ENCODE results near the gene PYROXD2. TPM values are rescaled to one million over a fixed set of nuclear protein-coding genes. Genes with fewer than 3 reads are reported as not detected.

Gene PYROXD2
- polyA plus RNA-seq, 1 donor from 2014 or later, result 0.11 TPM

GRCh38 chr10:98396096-98397063 lies 18.6 kb downstream of the PYROXD2 start:
- Histone ChIP-seq H3K4me2 (ENCODE audit: low read length) (no peak overlapping the region), H3K9me3 (ENCODE audit: low read length) (no peaks in the 10 kb centered on the region), H2AFZ (ENCODE audit: low read depth, low read length) (no peak overlapping the region), H3K4me3 (ENCODE audit: low read length) (no peak overlapping the region), H3K9me2 (ENCODE audit: insufficient read depth, low read length) (no peaks in the 10 kb centered on the region), H3K9ac (ENCODE audit: low read length) (no peak overlapping the region), H3K79me2 (replicated peaks; ENCODE audit: insufficient read depth, low read length) (no peaks in the 10 kb centered on the region), H3F3A (ENCODE audit: insufficient read depth, low read length, poor library complexity, severe bottlenecking) (no peaks in the 10 kb centered on the region), H3K27ac (ENCODE audit: low read length) (no peak overlapping the region), H3K27me3 (ENCODE audit: insufficient read depth, low read depth, low read length) (no peaks in the 10 kb centered on the region), H3K36me3 (ENCODE audit: insufficient read depth, low read length) (no peaks in the 10 kb centered on the region), H4K20me1 (ENCODE audit: insufficient read depth) (no peaks in the 10 kb centered on the region)
- TF ChIP-seq EZH2 (IDR thresholded peaks at IDR 0.05; ENCODE audit: borderline replicate concordance, insufficient read depth, low read length, poor library complexity, severe bottlenecking) (no peak), TAF1 (IDR thresholded peaks at IDR 0.05; ENCODE audit: low read depth) (no peak), SMC3 (conservative IDR thresholded peaks at IDR 0.05; ENCODE audit: poor library complexity) (no peak), EP300 (conservative IDR thresholded peaks at IDR 0.05; ENCODE audit: poor library complexity, severe bottlenecking) (no peak), RAD21 (conservative IDR thresholded peaks at IDR 0.05) (no peak), POLR2AphosphoS5 (IDR thresholded peaks at IDR 0.05) (no peak), MXI1 (conservative IDR thresholded peaks at IDR 0.05; ENCODE audit: poor library complexity, severe bottlenecking) (no peak)
- TF ChIP-seq, protein P1, sequence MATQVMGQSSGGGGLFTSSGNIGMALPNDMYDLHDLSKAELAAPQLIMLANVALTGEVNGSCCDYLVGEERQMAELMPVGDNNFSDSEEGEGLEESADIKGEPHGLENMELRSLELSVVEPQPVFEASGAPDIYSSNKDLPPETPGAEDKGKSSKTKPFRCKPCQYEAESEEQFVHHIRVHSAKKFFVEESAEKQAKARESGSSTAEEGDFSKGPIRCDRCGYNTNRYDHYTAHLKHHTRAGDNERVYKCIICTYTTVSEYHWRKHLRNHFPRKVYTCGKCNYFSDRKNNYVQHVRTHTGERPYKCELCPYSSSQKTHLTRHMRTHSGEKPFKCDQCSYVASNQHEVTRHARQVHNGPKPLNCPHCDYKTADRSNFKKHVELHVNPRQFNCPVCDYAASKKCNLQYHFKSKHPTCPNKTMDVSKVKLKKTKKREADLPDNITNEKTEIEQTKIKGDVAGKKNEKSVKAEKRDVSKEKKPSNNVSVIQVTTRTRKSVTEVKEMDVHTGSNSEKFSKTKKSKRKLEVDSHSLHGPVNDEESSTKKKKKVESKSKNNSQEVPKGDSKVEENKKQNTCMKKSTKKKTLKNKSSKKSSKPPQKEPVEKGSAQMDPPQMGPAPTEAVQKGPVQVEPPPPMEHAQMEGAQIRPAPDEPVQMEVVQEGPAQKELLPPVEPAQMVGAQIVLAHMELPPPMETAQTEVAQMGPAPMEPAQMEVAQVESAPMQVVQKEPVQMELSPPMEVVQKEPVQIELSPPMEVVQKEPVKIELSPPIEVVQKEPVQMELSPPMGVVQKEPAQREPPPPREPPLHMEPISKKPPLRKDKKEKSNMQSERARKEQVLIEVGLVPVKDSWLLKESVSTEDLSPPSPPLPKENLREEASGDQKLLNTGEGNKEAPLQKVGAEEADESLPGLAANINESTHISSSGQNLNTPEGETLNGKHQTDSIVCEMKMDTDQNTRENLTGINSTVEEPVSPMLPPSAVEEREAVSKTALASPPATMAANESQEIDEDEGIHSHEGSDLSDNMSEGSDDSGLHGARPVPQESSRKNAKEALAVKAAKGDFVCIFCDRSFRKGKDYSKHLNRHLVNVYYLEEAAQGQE (IDR thresholded peaks at IDR 0.05; ENCODE audit: borderline replicate concordance), result no peak

- Histone ChIP-seq H3K9ac (ENCODE audit: low read length) (no peak overlapping the region), H3K4me2 (ENCODE audit: low read length) (no peak overlapping the region), H3K4me3 (ENCODE audit: low read length) (no peak overlapping the region), H3K9me3 (ENCODE audit: low read length) (no peaks in the 10 kb centered on the region), H3F3A (ENCODE audit: insufficient read depth, low read length, poor library complexity, severe bottlenecking) (no peaks in the 10 kb centered on the region), H3K27me3 (ENCODE audit: insufficient read depth, low read depth, low read length) (no peaks in the 10 kb centered on the region), H4K20me1 (ENCODE audit: insufficient read depth) (no peaks in the 10 kb centered on the region), H3K27ac (ENCODE audit: low read length) (no peak overlapping the region), H3K9me2 (ENCODE audit: insufficient read depth, low read length) (no peaks in the 10 kb centered on the region), H3K36me3 (ENCODE audit: insufficient read depth, low read length) (no peaks in the 10 kb centered on the region), H3K79me2 (replicated peaks; ENCODE audit: insufficient read depth, low read length) (no peaks in the 10 kb centered on the region), H2AFZ (ENCODE audit: low read depth, low read length) (no peak overlapping the region)
- TF ChIP-seq, protein P2, sequence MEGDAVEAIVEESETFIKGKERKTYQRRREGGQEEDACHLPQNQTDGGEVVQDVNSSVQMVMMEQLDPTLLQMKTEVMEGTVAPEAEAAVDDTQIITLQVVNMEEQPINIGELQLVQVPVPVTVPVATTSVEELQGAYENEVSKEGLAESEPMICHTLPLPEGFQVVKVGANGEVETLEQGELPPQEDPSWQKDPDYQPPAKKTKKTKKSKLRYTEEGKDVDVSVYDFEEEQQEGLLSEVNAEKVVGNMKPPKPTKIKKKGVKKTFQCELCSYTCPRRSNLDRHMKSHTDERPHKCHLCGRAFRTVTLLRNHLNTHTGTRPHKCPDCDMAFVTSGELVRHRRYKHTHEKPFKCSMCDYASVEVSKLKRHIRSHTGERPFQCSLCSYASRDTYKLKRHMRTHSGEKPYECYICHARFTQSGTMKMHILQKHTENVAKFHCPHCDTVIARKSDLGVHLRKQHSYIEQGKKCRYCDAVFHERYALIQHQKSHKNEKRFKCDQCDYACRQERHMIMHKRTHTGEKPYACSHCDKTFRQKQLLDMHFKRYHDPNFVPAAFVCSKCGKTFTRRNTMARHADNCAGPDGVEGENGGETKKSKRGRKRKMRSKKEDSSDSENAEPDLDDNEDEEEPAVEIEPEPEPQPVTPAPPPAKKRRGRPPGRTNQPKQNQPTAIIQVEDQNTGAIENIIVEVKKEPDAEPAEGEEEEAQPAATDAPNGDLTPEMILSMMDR (IDR thresholded peaks at IDR 0.05; ENCODE audit: poor library complexity, severe bottlenecking), result no peak
- TF ChIP-seq, protein P1 (IDR thresholded peaks at IDR 0.05; ENCODE audit: borderline replicate concordance), result no peak
- TF ChIP-seq MXI1 (conservative IDR thresholded peaks at IDR 0.05; ENCODE audit: poor library complexity, severe bottlenecking), result no peak
- no peak for TF ChIP-seq EZH2 (IDR thresholded peaks at IDR 0.05; ENCODE audit: borderline replicate concordance, insufficient read depth, low read length, poor library complexity, severe bottlenecking)
- no peak for TF ChIP-seq SMC3 (conservative IDR thresholded peaks at IDR 0.05; ENCODE audit: poor library complexity)
- no peak for TF ChIP-seq POLR2AphosphoS5 (IDR thresholded peaks at IDR 0.05)
- TF ChIP-seq EP300 (conservative IDR thresholded peaks at IDR 0.05; ENCODE audit: poor library complexity, severe bottlenecking), result no peak
- no peak for TF ChIP-seq TAF1 (IDR thresholded peaks at IDR 0.05; ENCODE audit: low read depth)
- TF ChIP-seq RAD21 (conservative IDR thresholded peaks at IDR 0.05), result no peak
These were observed 20.0 kb downstream of the PYROXD2 start for GRCh38 chr10:98394851-98395440.

Measured in neural cell (in vitro differentiated cells).